Ishikawa (cell line): ENCODE results near the gene ENTPD3.

ENCODE experiments used
- EP300 ChIP-seq: IDR thresholded peaks from 2 replicates; pipeline ENCODE4 v1.6.1; 2012; ENCODE audit warnings: borderline replicate concordance
- TAF1 ChIP-seq: IDR thresholded peaks from 2 replicates; pipeline ENCODE4 v1.6.1; 2012; ENCODE audit warnings: low read depth, mild to moderate bottlenecking

DNA sequence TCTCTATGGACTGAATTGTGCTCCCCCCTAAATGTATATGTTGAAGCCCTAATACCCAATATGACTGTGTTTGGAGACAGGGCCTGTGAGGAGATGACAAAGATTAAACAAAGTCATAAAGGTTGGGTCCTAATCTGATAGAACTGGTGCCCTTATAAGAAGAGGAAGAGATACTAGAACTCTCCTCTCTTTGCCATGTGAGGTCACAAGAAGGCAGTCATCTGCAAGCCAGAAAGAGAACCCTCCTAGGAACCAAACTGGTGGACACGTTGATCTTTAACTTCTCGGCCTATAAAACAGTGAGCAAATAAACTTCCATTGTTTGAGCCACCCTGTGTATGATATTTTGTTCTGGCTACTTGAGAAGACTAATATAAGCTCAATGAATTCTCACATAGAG lies 31.6 kb upstream of the ENTPD3 start:
- TF ChIP-seq EP300 (no peak), TAF1 (no peak)
